Mucosa of stomach (tissue), 1 donor: Measurements from ENCODE around the gene RSL24D1.
"Not testable (repeated sequence)": the region's sequence is repeated elsewhere in the genome, so short reads cannot be mapped to it uniquely, and the experiment has no call there.

Source experiments
- H3K27me3 ChIP-seq: one replicate; pipeline ENCODE4 v1.7.0; 2013; ENCODE audit warnings: mild to moderate bottlenecking, low read length; ENCODE audit not compliant: control insufficient read depth, insufficient read depth
- H3K36me3 ChIP-seq: one replicate; pipeline ENCODE4 v1.7.0; 2013; ENCODE audit warnings: low read length; ENCODE audit not compliant: control insufficient read depth, insufficient read depth
- H3K4me1 ChIP-seq: one replicate; pipeline ENCODE4 v1.7.0; 2013; ENCODE audit warnings: mild to moderate bottlenecking, low read length; ENCODE audit not compliant: control insufficient read depth, insufficient read depth
- H3K4me3 ChIP-seq: one replicate; pipeline ENCODE4 v1.7.0; 2013; ENCODE audit warnings: low read length
- H3K9ac ChIP-seq: one replicate; pipeline ENCODE4 v1.7.0; 2013; ENCODE audit warnings: mild to moderate bottlenecking, low read length, moderate library complexity
- H3K9me3 ChIP-seq: one replicate; pipeline ENCODE4 v1.7.0; 2013; ENCODE audit warnings: mild to moderate bottlenecking, low read length, moderate library complexity; ENCODE audit not compliant: control insufficient read depth
- donor health status: Pancreatic carcinoma.

RSL24D1 gene

GRCh38 chr15:55197719-55198118 is 978 bp upstream of the RSL24D1 start:
- H3K9ac ChIP-seq: peak overlapping the region; percentile 96
- peak overlapping the region; percentile 97 for H3K4me3 ChIP-seq

GRCh38 chr15:55197362-55197705 is 593 bp upstream of the RSL24D1 start:
- Histone ChIP-seq H3K9me3 (no peaks in the 10 kb centered on the region), H3K27me3 (no peaks in the 10 kb centered on the region), H3K4me3 (peak overlapping the region; percentile 97), H3K36me3 (no peaks in the 10 kb centered on the region), H3K9ac (peak overlapping the region; percentile 96), H3K4me1 (peaks cover 29% of the 10 kb centered on the region)

More at GRCh38 chr15:55197719-55198118, 978 bp upstream of the RSL24D1 start:
- Histone ChIP-seq H3K36me3 (no peaks in the 10 kb centered on the region), H3K9me3 (no peaks in the 10 kb centered on the region), H3K27me3 (no peaks in the 10 kb centered on the region), H3K4me1 (peaks cover 33% of the 10 kb centered on the region)

GRCh38 chr15:55195996-55196395 is 745 bp downstream of the RSL24D1 start:
- H3K4me1 ChIP-seq: peaks cover 18% of the 10 kb centered on the region
- H3K9ac ChIP-seq: peak overlapping the region; percentile 96

GRCh38 chr15:55194256-55194655 is 2.5 kb downstream of the RSL24D1 start:
- H3K9me3 ChIP-seq: no peaks in the 10 kb centered on the region
- H3K4me3 ChIP-seq: no peak overlapping the region
- no peaks in the 10 kb centered on the region for H3K36me3 ChIP-seq
- H3K4me1 ChIP-seq: peaks cover 18% of the 10 kb centered on the region
- H3K9ac ChIP-seq: peak overlapping the region; percentile 2
- no peaks in the 10 kb centered on the region for H3K27me3 ChIP-seq

More at GRCh38 chr15:55195996-55196395, 745 bp downstream of the RSL24D1 start:
- Histone ChIP-seq H3K4me3 (peak overlapping the region; percentile 97), H3K27me3 (no peaks in the 10 kb centered on the region), H3K9me3 (no peaks in the 10 kb centered on the region), H3K36me3 (no peaks in the 10 kb centered on the region)

GRCh38 chr15:55186331-55186730 is 10.4 kb downstream of the RSL24D1 start:
- H3K4me1 ChIP-seq: no peaks in the 10 kb centered on the region
- H3K4me3 ChIP-seq: no peak overlapping the region
- H3K9ac ChIP-seq: no peak overlapping the region
- no peaks in the 10 kb centered on the region for H3K36me3 ChIP-seq
- H3K27me3 ChIP-seq: no peaks in the 10 kb centered on the region
- no peaks in the 10 kb centered on the region for H3K9me3 ChIP-seq

GRCh38 chr15:55183679-55184078 is 13.1 kb downstream of the RSL24D1 start:
- H3K9me3 ChIP-seq: no peaks in the 10 kb centered on the region
- H3K4me3 ChIP-seq: no peak overlapping the region
- no peaks in the 10 kb centered on the region for H3K27me3 ChIP-seq
- H3K36me3 ChIP-seq: no peaks in the 10 kb centered on the region
- no peak overlapping the region for H3K9ac ChIP-seq
- no peaks in the 10 kb centered on the region for H3K4me1 ChIP-seq

- Histone ChIP-seq H3K27me3 (no peaks in the 10 kb centered on the region), H3K4me1 (no peaks in the 10 kb centered on the region), H3K36me3 (peaks cover 4% of the 10 kb centered on the region), H3K9ac (no peak overlapping the region), H3K4me3 (no peak overlapping the region), H3K9me3 (no peaks in the 10 kb centered on the region)
Observed at GRCh38 chr15:55179141-55179540, 17.6 kb downstream of the RSL24D1 start.

- Histone ChIP-seq H3K9ac (no peak overlapping the region), H3K9me3 (no peaks in the 10 kb centered on the region), H3K4me3 (no peak overlapping the region), H3K36me3 (no peaks in the 10 kb centered on the region), H3K27me3 (no peaks in the 10 kb centered on the region), H3K4me1 (no peaks in the 10 kb centered on the region)
Observed at GRCh38 chr15:55170361-55170760, 26.4 kb downstream of the RSL24D1 start.

GRCh38 chr15:55168350-55168974 is 28.3 kb downstream of the RSL24D1 start:
- Histone ChIP-seq H3K4me3 (no peak overlapping the region), H3K27me3 (no peaks in the 10 kb centered on the region), H3K36me3 (no peaks in the 10 kb centered on the region), H3K9me3 (no peaks in the 10 kb centered on the region), H3K4me1 (no peaks in the 10 kb centered on the region), H3K9ac (no peak overlapping the region)

- Histone ChIP-seq H3K9ac (no peak overlapping the region), H3K4me1 (no peaks in the 10 kb centered on the region), H3K27me3 (no peaks in the 10 kb centered on the region), H3K36me3 (no peaks in the 10 kb centered on the region), H3K4me3 (no peak overlapping the region), H3K9me3 (no peaks in the 10 kb centered on the region)
Observed at GRCh38 chr15:55164284-55164683, 32.5 kb downstream of the RSL24D1 start.

GRCh38 chr15:55151631-55152030 is 45.1 kb downstream of the RSL24D1 start:
- no peak overlapping the region for H3K4me3 ChIP-seq
- H3K36me3 ChIP-seq: no peaks in the 10 kb centered on the region
- H3K9ac ChIP-seq: no peak overlapping the region
- H3K4me1 ChIP-seq: no peaks in the 10 kb centered on the region
- no peaks in the 10 kb centered on the region for H3K9me3 ChIP-seq
- H3K27me3 ChIP-seq: no peaks in the 10 kb centered on the region

GRCh38 chr15:55143132-55143531 is 53.6 kb downstream of the RSL24D1 start:
- not testable (repeated sequence) for H3K9ac ChIP-seq, H3K4me3 ChIP-seq

GRCh38 chr15:55133972-55134371 is 62.8 kb downstream of the RSL24D1 start:
- H3K9me3 ChIP-seq: no peaks in the 10 kb centered on the region
- H3K4me3 ChIP-seq: no peak overlapping the region
- no peaks in the 10 kb centered on the region for H3K27me3 ChIP-seq
- H3K36me3 ChIP-seq: no peaks in the 10 kb centered on the region
- no peaks in the 10 kb centered on the region for H3K4me1 ChIP-seq
- no peak overlapping the region for H3K9ac ChIP-seq

More at GRCh38 chr15:55143132-55143531, 53.6 kb downstream of the RSL24D1 start:
- not testable (repeated sequence) for H3K4me1 ChIP-seq, H3K36me3 ChIP-seq, H3K27me3 ChIP-seq, H3K9me3 ChIP-seq
